GM12875 (cell line): ENCODE results near the gene RDH13.
"Not testable (repeated sequence)": the region's sequence is repeated elsewhere in the genome, so short reads cannot be mapped to it uniquely, and the experiment has no call there.

Source experiments
- H3K4me3 ChIP-seq: one replicate; pipeline ENCODE4 v1.5.1; 2011; ENCODE audit warnings: low read depth, low read length, control low read depth
- TF ChIP-seq, protein P1 (sequence below): IDR thresholded peaks from 2 replicates; pipeline ENCODE4 v1.5.1; 2011; ENCODE audit warnings: low read depth, mild to moderate bottlenecking, control low read depth, inconsistent platforms, low read length, moderate library complexity, borderline replicate concordance; ENCODE audit not compliant: insufficient read depth

Gene RDH13

DNA sequence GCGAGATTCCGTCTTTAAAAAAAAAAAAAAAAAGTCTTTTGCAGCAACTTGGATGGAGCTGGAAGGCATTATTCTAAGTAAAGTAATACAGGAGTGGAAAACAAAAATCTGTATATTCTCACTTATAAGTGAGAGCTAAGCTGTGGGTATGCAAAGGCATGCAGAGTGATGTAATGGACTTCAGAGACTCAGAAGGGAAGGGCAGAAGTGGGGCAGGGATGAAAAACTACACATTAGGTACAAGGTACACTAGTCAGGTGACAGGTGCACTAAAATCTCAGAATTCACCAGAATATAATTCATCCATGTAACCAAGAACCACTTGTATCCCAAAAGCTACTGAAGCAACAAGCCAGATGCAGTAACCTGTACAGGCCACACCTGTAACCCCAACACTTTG lies 26.9 kb downstream of the RDH13 start:
- TF ChIP-seq, protein P1, sequence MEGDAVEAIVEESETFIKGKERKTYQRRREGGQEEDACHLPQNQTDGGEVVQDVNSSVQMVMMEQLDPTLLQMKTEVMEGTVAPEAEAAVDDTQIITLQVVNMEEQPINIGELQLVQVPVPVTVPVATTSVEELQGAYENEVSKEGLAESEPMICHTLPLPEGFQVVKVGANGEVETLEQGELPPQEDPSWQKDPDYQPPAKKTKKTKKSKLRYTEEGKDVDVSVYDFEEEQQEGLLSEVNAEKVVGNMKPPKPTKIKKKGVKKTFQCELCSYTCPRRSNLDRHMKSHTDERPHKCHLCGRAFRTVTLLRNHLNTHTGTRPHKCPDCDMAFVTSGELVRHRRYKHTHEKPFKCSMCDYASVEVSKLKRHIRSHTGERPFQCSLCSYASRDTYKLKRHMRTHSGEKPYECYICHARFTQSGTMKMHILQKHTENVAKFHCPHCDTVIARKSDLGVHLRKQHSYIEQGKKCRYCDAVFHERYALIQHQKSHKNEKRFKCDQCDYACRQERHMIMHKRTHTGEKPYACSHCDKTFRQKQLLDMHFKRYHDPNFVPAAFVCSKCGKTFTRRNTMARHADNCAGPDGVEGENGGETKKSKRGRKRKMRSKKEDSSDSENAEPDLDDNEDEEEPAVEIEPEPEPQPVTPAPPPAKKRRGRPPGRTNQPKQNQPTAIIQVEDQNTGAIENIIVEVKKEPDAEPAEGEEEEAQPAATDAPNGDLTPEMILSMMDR = no peak
- no peak overlapping the region for H3K4me3 ChIP-seq

DNA sequence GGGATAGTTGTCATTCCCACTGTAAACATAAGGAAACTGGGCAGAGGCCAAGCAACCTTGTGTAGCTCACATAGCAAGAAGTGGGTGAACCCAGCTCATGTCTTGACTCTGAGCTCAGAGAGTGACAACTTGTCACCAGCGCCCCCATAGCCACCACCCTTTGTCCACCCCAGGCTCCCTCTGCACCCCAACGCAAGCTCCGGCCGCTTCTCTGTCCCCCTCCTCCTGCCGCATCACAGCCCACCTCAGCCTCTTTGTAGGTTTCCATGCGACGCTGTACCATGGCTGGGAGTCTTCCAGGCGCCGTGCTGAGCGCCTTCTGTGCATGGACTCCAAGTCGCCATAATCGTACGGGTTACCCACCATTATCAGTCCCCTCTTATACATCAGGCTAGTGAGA lies 28.2 kb downstream of the RDH13 start:
- TF ChIP-seq, protein P1 = no peak
- no peak overlapping the region for H3K4me3 ChIP-seq

DNA sequence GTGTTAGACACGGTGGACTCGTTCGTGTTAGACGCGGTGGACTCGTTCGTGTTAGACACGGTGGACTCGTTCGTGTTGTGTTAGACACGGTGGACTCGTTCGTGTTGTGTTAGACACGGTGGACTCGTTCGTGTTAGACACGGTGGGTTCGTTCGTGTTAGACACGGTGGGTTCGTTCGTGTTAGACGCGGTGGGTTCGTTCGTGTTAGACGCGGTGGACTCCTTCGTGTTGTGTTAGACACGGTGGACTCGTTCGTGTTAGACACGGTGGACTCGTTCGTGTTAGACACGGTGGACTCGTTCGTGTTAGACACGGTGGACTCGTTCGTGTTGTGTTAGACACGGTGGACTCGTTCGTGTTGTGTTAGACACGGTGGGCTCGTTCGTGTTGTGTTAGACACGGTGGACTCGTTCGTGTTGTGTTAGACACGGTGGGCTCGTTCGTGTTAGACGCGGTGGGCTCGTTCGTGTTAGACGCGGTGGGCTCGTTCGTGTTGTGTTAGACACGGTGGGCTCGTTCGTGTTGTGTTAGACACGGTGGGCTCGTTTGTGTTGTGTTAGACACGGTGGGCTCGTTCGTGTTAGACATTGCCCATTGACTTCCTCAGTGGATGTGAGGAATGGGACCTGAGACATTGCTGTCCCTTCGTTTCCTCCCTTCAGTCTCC lies 29.8 kb downstream of the RDH13 start:
- H3K4me3 ChIP-seq = not testable (repeated sequence)

DNA sequence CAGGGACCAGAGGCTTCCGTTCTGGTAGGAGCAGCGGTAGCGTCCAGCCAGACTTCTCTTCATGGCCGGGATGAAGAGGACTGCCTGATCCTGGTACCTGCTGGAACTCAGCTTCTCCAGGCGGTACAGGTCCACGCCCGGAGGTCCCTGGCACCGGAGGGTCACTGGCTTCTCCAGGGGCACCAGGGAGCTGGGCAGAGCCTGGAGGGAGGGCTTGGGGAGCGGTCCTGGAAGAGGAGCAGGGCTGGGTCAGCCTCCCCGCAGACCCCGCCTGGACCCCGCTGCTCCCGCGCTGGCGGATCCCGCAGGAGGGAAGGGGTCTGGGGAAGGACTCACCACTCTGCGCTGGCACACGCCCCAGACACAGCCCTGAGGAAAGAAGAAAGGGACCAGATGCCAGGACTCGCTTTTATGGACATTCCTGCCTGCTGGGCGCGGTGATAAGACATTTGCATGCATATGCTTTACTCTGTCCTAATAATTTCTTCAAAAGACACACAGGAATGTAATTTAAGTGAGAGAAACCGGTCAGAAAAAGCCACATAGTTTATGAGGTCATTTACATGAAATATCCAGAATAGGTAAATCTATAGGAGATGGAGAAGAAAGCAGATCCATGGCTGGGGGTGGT lies 30.7 kb downstream of the RDH13 start:
- no peak overlapping the region for H3K4me3 ChIP-seq
- TF ChIP-seq, protein P1 = no peak

DNA sequence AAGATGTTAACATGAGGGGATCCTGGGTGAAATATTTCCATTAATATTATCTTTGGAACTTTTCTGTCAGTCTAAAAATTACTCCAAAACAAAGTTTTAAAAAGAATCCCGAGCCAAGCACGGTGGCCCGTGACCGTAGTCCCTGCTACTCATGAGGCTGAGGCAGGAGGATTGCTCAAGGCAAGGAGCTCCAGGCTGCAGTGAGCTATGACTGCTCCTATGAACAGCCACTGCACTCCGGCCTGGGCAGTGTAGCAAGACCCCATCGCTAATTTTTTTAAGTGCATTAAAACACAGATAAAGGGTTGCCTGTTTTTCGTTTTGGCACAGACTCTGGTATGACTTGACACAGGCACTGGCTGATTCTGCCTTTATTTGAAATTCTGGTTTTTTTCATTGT lies 31.8 kb downstream of the RDH13 start:
- H3K4me3 ChIP-seq = no peak overlapping the region

DNA sequence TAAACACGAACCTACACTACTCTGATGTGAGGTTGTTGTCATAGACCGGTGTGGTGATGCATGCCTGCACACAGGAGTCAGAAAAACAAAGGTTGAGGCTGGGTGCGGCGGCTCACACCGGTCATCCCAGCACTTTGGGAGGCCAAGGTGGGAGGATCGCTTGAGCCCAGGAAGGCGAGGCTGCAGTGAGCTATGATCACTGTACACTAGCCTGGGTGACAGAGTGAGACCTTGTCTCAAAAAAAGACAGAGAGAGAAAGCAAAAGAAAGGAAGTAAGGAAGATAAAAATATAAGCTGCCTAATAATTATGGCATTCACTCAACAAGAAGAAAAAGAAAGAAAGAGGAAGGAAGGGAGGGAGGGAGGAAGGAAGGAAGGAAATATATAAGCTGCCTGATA lies 34.2 kb downstream of the RDH13 start:
- H3K4me3 ChIP-seq = no peak overlapping the region
- TF ChIP-seq, protein P1 = no peak

More for the DNA sequence above, 31.8 kb downstream of the RDH13 start:
- TF ChIP-seq, protein P1 = no peak

DNA sequence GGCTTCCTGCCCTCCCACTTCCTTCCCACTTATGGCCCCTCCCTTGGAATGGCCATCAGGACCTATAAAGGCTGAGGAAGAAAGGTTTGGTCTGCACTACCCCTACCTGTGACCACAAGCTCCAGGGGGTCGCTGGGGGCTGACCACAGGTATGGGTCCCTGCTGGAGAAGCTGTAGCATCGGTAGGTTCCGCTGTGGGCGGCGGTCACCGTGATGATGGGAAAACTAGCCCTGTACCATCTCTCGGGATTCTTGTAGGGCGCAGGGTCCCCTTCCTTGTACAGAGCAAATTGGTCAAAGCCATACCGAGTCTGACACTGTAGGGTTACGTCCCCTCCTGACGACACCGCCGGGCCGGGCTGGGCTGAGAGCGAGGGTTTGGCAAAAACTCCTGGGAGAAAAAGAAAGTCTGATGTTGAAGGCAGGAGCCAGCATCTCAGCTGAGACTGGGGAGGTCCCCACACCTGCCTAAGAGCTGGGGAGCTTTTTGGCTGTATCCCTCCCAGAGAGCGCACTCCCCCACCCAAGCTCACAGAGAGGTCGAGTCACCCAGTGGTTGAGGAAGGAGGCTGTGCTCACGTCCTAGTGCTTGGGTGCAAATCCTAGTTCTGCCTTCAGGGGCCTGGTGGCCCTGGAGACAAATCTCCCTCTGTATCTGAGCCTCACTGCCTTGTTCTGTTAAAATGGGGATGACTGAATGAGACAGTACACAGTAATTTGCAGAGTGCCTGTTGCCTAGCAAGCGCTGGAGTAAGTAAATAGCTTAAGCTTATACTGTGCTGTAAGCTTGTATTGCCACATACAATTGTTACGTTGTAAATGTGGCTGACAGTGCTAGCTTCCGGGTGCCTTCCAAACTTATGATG lies 35.2 kb downstream of the RDH13 start:
- TF ChIP-seq, protein P1 = no peak

DNA sequence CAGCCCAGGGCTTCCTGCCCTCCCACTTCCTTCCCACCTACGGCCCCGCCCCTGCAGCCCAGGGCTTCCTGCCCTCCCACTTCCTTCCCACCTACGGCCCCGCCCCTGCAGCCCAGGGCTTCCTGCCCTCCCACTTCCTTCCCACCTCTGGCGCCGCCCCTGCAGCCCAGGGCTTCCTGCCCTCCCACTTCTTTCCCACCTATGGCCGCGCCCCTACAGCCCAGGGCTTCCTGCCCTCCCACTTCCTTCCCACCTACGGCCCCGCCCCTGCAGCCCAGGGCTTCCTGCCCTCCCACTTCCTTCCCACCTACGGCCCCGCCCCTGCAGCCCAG lies 35.8 kb downstream of the RDH13 start:
- H3K4me3 ChIP-seq = not testable (repeated sequence)

More for the DNA sequence above, 35.2 kb downstream of the RDH13 start:
- H3K4me3 ChIP-seq = no peak overlapping the region
